GM23338 (cell line): ENCODE results near the gene ANKRD44. TPM values are rescaled to one million over a fixed set of nuclear protein-coding genes. Genes with fewer than 3 reads are reported as not detected.

Experiments
- ATAC-seq: fragments of 200-7000 bp; cut with Tn5 transposase; 3 replicates; pipeline ENCODE4 v1.9.1; 2020
- DNase-seq: peaks from one replicate; pipeline ENCODE4 v3.0.0-alpha.2; 2015; ENCODE audit warnings: low spot score
- H2AFZ ChIP-seq: fragments of 200-600 bp; sonication (generic); 2 replicates; pipeline ENCODE4 v1.8.0; 2016; ENCODE audit warnings: antibody characterized with exemption, mild to moderate bottlenecking, moderate library complexity
- H3F3A ChIP-seq: fragments of 200-600 bp; sonication (generic); replicated peaks from 2 replicates; pipeline ENCODE4 v1.8.0; 2017; ENCODE audit warnings: antibody characterized with exemption, mixed run types, low read depth
- H3K27ac ChIP-seq: fragments of 200-600 bp; sonication (generic); 2 replicates; pipeline ENCODE4 v1.6.1; 2016; ENCODE audit warnings: low read depth
- H3K27me3 ChIP-seq: fragments of 200-600 bp; sonication (generic); 2 replicates; pipeline ENCODE4 v1.8.0; 2016; ENCODE audit warnings: mild to moderate bottlenecking, mixed run types, moderate library complexity; ENCODE audit not compliant: insufficient read depth
- H3K36me3 ChIP-seq: fragments of 200-600 bp; sonication (generic); 2 replicates; pipeline ENCODE4 v1.8.0; 2016; ENCODE audit warnings: mild to moderate bottlenecking; ENCODE audit not compliant: insufficient read depth
- H3K4me1 ChIP-seq: fragments of 200-600 bp; sonication (generic); 2 replicates; pipeline ENCODE4 v1.8.0; 2016; ENCODE audit warnings: mild to moderate bottlenecking, moderate library complexity; ENCODE audit not compliant: insufficient read depth
- H3K4me2 ChIP-seq: fragments of 200-600 bp; sonication (generic); 2 replicates; pipeline ENCODE4 v1.7.1; 2017; ENCODE audit warnings: mixed run types
- H3K4me3 ChIP-seq: fragments of 200-600 bp; sonication (generic); 2 replicates; pipeline ENCODE4 v1.6.1; 2016; ENCODE audit warnings: mixed run types
- H3K79me2 ChIP-seq: fragments of 200-600 bp; sonication (generic); replicated peaks from 2 replicates; pipeline ENCODE4 v1.8.0; 2017; ENCODE audit warnings: mild to moderate bottlenecking; ENCODE audit not compliant: insufficient read depth
- H3K9me2 ChIP-seq: fragments of 200-600 bp; sonication (generic); 2 replicates; pipeline ENCODE4 v1.8.0; 2017; ENCODE audit not compliant: insufficient read depth
- H4K20me1 ChIP-seq: fragments of 200-600 bp; sonication (generic); replicated peaks from 2 replicates; pipeline ENCODE4 v1.8.0; 2017; ENCODE audit warnings: mild to moderate bottlenecking; ENCODE audit not compliant: insufficient read depth
- H3K27ac Mint-ChIP-seq: 2 replicates; pipeline ENCODE4 v1.8.0; 2020; ENCODE audit warnings: inconsistent platforms, mild to moderate bottlenecking, moderate library complexity, mixed read lengths
- H3K27me3 Mint-ChIP-seq: 3 replicates; pipeline ENCODE4 v1.8.0; 2022; ENCODE audit warnings: low read depth, mild to moderate bottlenecking, moderate library complexity, mixed read lengths, inconsistent platforms; ENCODE audit not compliant: insufficient read depth, poor library complexity
- H3K36me3 Mint-ChIP-seq: 3 replicates; pipeline ENCODE4 v1.8.0; 2021; ENCODE audit warnings: low read depth, mild to moderate bottlenecking, inconsistent platforms, moderate library complexity, mixed read lengths
- H3K4me1 Mint-ChIP-seq: 3 replicates; pipeline ENCODE4 v1.8.0; 2020; ENCODE audit warnings: mild to moderate bottlenecking, inconsistent platforms, mixed read lengths
- H3K4me3 Mint-ChIP-seq: 3 replicates; pipeline ENCODE4 v1.8.0; 2021; ENCODE audit warnings: moderate library complexity, mild to moderate bottlenecking, inconsistent platforms, mixed read lengths
- H3K9me3 Mint-ChIP-seq: 3 replicates; pipeline ENCODE4 v1.8.0; 2020; ENCODE audit warnings: moderate library complexity, mild to moderate bottlenecking, inconsistent platforms, mixed read lengths
- CTCF ChIP-seq, 2 experiments: fragments of 200-600 bp in 1 of 2; sonication (generic) in 1 of 2; conservative IDR thresholded peaks; 2 replicates each; pipeline versions ENCODE4 v1.5.1 to v1.6.1; 2016 to 2017; ENCODE audit warnings: antibody characterized with exemption in 2 of 2, low read depth in 2 of 2, mild to moderate bottlenecking in 2 of 2, moderate library complexity in 1 of 2
- EZH2phosphoT487 ChIP-seq: fragments of 200-600 bp; sonication (generic); IDR thresholded peaks from one replicate; pipeline ENCODE4 v1.8.1; 2018; ENCODE audit warnings: antibody characterized with exemption; ENCODE audit not compliant: unreplicated experiment
- ZNF462 ChIP-seq: fragments of 250-450 bp; sonication (Bioruptor Pico); IDR thresholded peaks from 2 replicates; pipeline ENCODE4 v1.5.0; 2020; ENCODE audit warnings: mild to moderate bottlenecking, moderate library complexity
- polyA plus RNA-seq: library from polyadenylated mRNA; unstranded; fragments of >200 nt; fragmentation: Nextera tagmentation; extraction: Ambion mirVana; gene quantifications from 2 replicates; pipeline ENCODE4 v1.2.1, GENCODE V29; 2016
- total RNA-seq: library from RNA; depleted of rRNA; stranded (reverse); fragments of >200 nt; shearing (Covaris generic); gene quantifications from 2 replicates; pipeline ENCODE4 v1.2.3, GENCODE V29; 2014

Gene ANKRD44
- total and polyA plus RNA-seq, 2 experiments from 2014 or later, result 0.44 to 0.56 TPM

GRCh38 chr2:197115325-197115724 is 195.3 kb downstream of the ANKRD44 start (continued):
- no peak for TF ChIP-seq ZNF462 (CRISPR knock-in tag)

- no peaks in the 10 kb centered on the region for H3K36me3 ChIP-seq
- H4K20me1 ChIP-seq, result no peaks in the 10 kb centered on the region
- H3K4me2 ChIP-seq, result no peak overlapping the region
- no peak overlapping the region for H3K4me3 ChIP-seq
- TF ChIP-seq EZH2phosphoT487 (no peak), CTCF (conservative IDR thresholded peaks at IDR 0.05; ENCODE audit: low read depth in 2 of 2) (peak; percentile 60 to 74)
- DNase-seq (peak; percentile 63), ATAC-seq (no peak; the same call in 2 of the 3 replicates)
- Mint-ChIP-seq H3K27me3 (no peaks in the 10 kb centered on the region), H3K36me3 (no peaks in the 10 kb centered on the region), H3K9me3 (no peaks in the 10 kb centered on the region), H3K27ac (no peak overlapping the region), H3K4me1 (no peaks in the 10 kb centered on the region), H3K4me3 (no peak overlapping the region)
- H3K27ac ChIP-seq, result no peak overlapping the region
- H3K4me1 ChIP-seq, result no peaks in the 10 kb centered on the region
- no peaks in the 10 kb centered on the region for H3F3A ChIP-seq
- H3K27me3 ChIP-seq, result no peaks in the 10 kb centered on the region
- no peaks in the 10 kb centered on the region for H3K79me2 ChIP-seq
- no peaks in the 10 kb centered on the region for H3K9me2 ChIP-seq
- peak overlapping the region; percentile 35; the same call in 1 of the 2 replicates for H2AFZ ChIP-seq
These were observed 197.3 kb downstream of the ANKRD44 start for GRCh38 chr2:197113275-197113711.
